ENCODE measurements around the gene SAYSD1.

Gene SAYSD1

DNA sequence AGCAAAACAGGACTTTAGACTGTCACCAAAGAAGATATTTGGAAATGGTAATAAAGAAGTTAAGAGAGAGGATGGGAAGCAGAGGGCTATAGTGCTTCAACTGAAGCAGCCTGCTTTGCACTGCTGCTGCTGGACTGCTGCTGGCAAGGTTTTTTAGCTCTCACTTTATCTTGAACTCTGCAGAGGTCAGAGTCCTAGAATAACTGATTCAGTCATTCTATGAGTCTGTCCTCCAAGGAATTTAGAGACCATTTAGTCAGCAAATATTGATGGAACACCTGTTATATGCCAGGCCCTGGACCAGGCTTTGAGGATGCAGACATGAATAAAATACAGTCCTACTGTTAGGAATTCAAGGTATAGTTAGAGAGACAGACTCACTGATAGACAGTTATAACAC lies 9.1 kb upstream of the SAYSD1 start:
- no peak for TF ChIP-seq CTCF (IDR thresholded peaks at IDR 0.05)

GRCh38 chr6:39118921-39119320 lies 3.9 kb upstream of the SAYSD1 start:
- no peak for TF ChIP-seq CTCF (IDR thresholded peaks at IDR 0.05)

GRCh38 chr6:39114388-39114703 lies 640 bp downstream of the SAYSD1 start:
- TF ChIP-seq CTCF (IDR thresholded peaks at IDR 0.05), result no peak

GRCh38 chr6:39113788-39114187 lies 1.2 kb downstream of the SAYSD1 start:
- TF ChIP-seq CTCF (IDR thresholded peaks at IDR 0.05), result no peak

GRCh38 chr6:39111280-39111679 lies 3.7 kb downstream of the SAYSD1 start:
- no peak for TF ChIP-seq CTCF (IDR thresholded peaks at IDR 0.05)

DNA sequence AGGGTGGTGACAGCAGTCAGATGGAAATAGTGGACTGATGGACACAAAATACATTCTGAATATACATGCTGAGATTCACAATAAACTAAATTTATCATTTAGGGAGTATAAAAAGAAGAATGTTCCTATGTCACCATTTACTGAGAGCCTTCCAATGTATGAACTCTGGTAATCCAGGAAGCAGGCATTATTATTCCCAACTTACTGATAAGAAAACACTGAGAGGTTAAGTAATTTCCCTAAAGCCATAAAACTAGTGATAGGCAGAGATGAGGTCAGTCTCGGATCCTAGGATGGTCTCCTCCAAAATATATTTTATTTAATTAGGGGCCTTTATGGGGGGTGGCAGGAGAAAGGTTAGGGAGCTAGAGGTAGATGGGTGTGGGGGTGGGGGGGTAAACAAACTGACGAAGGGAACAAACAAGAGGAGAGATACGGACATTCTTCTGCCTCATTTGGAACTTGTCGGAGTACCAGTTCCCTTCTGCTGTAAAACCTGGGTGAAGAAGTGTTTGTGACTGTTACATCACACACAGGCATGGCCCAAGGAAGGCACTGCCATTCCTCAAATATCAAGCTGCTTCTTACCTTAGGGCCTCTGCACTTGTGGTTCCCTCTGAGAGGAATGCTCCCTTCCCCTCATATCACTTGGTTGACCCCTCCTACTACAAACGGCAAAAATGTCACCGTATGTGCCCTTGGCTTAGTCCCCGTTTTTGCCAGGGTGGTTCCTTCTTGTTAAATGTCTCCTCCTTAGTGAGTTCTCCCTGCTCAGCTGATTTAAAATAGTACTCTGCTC lies 6.7 kb downstream of the SAYSD1 start:
- TF ChIP-seq CTCF (IDR thresholded peaks at IDR 0.05), result no peak

DNA sequence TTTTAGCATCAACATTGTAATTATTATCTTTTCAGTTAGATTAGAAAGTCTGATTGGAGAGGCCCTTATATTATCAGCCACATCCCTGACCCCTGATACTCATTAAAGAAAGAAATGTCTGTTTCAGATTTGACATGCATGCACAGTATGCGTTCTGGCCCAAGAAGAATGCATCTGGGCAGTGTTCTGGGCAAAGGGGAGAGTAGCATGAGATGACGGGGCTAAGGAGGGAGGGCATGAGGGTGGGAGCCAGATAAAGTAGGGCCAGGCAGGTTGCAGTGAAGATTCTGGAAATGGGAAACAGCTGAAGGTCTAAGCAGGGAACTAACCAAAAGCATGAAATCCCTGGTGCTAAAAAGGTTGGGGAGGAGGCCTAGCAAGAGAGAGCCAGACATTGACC lies 7.3 kb downstream of the SAYSD1 start:
- no peak for TF ChIP-seq CTCF (IDR thresholded peaks at IDR 0.05)

- TF ChIP-seq CTCF (IDR thresholded peaks at IDR 0.05), result no peak
Measured at GRCh38 chr6:39107034-39107433, 8.0 kb downstream of the SAYSD1 start.
